8988T (cell line): ENCODE results near the gene COLEC12.

Experiments
- DNase-seq: peaks from one replicate; pipeline ENCODE4 v3.0.0; 2011

Gene COLEC12

DNA sequence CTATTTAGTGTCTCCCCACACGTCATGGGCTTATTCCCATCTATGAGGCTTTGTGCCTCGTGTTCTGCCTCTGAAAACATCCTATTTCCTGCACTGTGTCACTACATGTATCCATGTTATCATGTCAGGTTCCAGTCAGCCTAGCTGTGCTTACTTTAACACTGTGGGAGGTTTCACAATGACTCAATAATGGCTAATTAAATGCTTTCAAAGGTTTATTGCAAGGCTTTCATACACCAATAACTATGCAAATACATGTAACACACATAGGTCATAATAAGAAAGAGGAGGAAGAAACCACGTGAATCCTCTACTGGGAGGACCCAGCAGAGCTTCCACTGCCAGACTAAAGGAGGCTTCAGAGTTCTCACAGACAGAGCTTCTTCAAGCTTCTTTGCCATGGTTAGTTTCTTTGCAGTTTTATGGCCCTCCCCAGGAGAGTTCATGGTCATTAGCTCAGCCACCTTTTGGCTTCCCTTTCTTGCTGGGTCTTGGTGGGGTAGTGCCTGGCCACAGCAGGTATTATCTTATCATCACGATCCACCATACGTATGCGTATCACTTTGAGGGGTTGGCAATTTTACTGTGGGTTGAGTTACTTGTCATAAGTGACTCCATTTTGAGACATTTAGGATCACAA is 5.1 kb upstream of the COLEC12 start:
- DNase-seq = no peak

- DNase-seq = no peak
Observed at GRCh38 chr18:501406-501714, 859 bp upstream of the COLEC12 start.

DNA sequence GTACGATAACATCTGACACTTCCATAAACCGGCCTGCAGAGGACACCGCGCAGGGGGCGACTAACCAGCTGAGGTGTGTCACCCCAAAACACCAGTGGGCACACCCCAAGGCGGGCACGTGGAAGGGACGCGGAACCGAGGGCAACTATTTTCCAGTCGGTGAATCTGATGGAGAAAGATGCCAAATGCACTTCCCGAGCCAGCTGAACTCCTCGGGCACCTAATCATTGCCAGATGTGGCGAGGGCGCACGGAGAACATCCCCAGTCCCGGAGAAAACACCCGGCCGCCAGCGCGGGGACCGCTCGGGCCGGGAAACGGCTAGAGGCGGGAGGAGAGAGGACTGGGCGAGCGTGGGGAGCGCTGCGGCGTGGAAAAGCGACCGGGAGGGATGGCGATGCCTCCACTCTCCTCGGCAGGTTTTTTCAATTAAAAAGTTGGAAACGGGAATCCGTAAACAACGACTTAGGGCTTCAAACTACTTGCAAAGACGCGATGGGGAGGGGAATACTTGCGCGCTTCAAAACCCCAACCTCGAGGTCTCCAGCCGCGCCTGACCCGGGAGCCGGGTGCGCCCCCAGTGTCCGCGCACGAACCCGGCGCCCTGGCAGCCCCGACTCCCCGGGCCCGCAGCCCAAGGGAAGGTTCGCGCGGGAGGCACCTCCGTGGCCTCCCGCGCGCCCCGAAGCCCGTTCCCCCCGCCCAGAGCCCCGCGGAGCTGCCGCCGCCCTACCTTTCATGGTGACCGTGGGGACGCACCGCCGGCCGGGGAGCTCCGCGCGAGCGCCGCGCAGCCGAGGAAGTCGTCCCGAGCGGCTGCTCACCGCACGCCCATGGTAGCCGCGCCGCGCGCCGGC is 497 bp downstream of the COLEC12 start:
- DNase-seq = no peak

DNA sequence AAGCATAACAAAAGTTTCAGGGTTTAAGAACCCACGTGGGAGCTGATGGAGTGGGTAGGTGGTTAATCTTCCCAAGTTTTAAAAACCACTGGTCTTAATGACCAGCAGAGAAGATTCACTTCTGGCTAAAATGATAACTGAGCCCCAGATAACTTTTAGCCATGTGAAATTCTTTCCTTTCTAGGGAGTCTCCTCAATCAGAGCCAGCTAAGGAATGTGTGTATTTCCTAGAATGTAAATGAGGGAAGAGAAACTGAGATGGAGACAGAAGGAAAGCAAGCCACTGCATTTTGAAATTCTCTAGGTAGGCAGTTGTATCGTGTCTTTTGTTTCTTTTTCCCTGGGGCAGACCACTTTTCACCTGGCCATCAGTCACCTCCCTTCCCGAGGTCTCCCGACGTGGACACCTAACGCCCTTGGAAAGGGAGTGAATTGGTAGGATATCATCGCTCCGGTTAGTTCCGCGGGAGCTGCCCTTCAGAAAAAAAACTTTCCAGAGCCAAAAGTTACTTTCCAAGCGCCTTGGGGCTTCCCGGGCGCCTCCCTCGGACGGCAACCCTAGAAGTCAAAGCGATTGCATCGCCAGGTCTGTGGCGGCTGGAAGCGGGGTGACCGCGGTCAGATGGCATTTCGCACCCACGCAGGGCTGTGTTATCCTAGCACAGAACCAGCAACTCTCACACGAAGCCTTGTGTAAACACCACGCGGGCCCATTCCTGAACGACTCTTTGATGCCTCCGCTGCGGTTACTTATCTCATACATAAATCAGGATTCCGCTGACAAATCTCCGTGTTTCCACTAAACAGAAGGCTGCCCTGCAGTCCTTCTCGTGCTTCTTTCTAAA is 1.3 kb downstream of the COLEC12 start:
- no peak for DNase-seq

GRCh38 chr18:497688-498087 is 2.8 kb downstream of the COLEC12 start:
- no peak for DNase-seq

DNA sequence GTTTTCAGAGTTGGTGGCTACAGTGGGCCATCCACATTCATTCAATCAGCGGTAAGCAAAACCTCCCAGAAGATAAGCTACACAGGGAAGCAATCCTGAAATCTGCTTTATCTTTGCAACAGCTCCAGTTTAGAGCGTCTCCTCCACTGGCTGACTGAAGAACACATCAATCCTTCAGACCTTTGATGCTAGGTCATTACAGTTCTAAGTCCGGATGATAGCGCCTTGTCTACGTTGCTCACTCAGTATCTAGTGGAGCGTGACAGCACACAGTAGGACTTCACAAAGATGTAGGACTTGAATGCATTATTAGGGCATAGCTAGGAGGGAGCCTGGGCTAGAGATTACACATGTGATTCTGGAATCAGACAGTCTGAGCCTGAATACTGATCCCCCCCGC is 5.0 kb downstream of the COLEC12 start:
- DNase-seq = no peak

DNA sequence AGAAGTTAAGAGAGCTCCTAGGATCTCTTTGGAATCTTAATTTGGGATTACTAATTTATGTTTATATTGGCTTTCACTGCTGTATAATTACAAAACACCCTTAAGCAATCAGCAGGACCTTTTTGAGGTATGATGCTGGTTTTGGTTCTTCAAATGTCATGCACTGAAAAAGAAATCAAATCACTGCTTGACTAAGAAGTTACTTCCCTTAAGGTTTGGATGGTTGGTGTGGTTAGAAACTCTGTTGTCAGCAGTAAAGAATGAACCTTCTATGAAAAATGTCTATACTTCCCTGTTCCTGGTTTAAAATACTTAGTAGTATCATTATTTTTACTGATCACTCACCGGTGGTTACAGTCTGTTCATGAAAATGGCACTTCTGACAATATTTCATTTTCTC is 5.5 kb downstream of the COLEC12 start:
- no peak for DNase-seq

DNA sequence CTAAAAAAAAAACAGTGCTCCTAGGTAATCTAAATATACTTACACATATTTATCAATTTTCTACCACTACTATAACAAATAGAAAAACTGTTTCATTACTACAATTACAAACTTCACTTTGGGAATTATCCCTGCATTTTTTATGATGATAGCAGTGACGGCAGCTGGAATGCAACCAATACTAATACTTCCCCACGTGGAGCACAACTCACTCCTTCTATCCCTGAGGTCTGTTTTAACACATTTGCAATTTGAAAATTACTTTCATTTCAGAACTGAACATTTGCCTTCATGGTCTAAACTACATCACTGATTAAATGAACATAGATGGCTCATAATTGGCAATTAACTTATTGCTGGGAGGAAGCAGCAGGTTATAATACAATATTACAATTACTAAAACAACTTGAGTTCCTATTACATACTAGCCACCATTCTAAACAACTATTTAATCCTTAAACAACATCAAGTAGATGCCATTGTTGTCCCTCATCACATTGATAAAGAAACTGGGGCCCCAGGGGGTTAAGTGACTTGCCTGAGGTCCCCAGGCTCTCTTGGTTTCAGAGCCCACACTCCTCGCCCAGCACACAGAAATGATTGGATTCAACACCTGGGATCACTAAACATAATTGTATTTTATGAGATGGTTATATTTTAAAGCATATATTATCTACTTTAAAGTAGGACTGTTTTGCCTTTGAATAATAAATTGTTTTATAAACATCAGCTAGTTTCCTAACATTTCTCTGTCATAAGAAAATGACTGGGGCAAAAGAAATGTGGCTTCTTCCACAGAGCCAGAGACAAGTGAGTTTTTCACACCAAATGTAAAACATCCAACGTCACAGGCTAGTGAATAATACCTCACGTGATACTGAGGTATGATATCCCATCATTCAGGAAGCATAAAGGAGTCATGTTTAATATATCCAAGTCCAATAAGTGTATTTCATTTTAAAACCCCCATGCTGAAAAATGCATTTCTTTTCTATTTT is 6.2 kb downstream of the COLEC12 start:
- DNase-seq = no peak

DNA sequence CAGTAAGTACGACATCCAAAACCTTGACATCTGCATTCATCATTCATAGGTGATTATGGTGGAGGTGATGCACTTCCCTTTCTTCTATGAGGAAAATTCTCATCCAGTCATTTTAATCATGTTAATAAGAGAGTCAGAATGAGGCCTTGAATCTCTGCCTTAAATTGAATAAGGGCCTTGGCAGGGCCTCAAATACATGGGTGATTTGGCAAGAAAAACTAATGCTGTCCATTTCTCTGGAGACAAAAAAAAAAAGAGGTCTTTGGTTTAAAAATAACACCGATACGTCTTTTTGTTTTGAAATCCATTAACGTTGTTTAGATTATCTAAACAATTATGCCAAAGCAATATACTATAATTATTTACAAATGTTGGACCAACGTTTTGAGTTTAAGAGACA is 8.1 kb downstream of the COLEC12 start:
- DNase-seq = no peak

- DNase-seq = no peak
Observed at GRCh38 chr18:490624-491023, 9.9 kb downstream of the COLEC12 start.

GRCh38 chr18:490024-490366 is 10.5 kb downstream of the COLEC12 start:
- DNase-seq = no peak

- DNase-seq = no peak
Observed at GRCh38 chr18:489244-490023, 11.1 kb downstream of the COLEC12 start.

GRCh38 chr18:486929-487740 is 13.4 kb downstream of the COLEC12 start:
- no peak for DNase-seq

DNA sequence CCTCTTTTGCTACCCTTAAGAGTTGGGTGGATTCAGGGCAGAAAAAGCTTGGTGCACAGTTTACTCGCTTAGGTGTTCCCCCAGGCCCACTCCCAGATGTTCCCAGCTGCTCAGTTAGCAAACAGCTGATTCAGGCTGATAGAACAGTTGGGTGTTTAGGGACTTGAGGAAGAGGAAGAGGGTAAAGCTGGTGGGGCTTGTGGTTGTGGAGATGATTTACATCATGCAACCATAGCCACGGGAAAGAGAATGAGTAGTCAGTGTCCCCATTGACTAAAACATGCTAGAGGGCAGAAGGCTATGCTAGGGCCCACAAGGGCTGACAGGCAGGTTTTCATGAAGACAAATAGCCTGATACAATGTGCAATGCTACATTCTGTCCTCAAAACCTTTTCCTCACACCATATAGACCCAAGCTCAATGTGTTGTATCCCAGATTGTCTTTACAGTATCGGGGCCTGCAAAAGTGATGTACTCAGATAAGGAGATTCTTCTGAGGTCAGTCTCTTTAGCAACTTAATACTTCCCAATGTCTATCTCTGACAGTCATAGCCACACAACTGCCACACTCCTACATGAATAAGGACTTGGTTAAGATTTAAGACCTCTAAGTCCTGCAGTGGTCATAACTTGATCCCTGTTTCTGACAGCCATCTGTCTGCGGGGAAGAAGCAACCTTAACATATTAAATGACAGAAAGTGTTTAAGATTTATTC is 15.6 kb downstream of the COLEC12 start:
- DNase-seq = no peak

DNA sequence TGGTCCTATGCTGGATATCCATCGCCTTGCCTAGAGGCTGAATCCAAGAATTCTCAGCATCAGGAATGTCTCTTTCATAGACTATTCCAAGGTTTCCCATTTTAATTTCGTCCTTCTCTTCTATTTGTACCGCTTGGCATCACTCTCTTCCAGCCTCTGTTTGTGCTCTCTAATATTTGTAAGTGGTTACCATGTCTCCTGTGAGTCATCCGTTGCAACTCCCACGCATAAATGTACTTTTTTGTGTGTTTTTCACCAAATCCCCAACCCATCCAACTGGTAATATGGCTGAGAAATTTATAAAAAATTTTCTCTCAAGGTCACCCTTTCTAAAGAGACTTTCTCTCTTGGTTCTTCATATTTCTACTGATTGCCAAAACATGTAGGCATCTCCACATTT is 21.8 kb downstream of the COLEC12 start:
- no peak for DNase-seq

- no peak for DNase-seq
Observed at GRCh38 chr18:477565-477964, 22.9 kb downstream of the COLEC12 start.

- no peak for DNase-seq
Observed at GRCh38 chr18:476251-476664, 24.2 kb downstream of the COLEC12 start.

GRCh38 chr18:475202-476031 is 25.1 kb downstream of the COLEC12 start:
- peak; percentile 62 for DNase-seq

DNA sequence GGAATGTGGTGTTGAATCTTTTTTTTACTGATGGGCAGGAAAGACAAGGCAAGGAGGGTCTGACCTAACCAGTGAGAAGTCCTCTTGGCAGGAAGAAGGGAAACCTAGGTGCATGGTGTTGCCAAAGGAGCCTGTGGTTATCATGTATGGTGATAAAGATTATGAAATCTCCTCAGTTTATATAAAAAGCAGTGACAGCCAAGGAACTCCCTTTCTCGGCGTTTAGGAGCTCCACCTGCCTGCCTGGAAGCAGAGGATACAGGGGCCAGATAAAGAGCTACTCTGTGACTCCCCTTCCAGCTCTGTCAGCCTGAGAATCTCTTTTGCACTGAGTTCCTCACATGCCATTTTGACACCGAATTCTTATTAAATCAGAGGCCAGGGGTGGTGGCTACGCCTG is 26.1 kb downstream of the COLEC12 start:
- DNase-seq = no peak
